PC-9 (cell line): Measurements from ENCODE around the gene FYN. TPM values are rescaled to one million over a fixed set of nuclear protein-coding genes. Genes with fewer than 3 reads are reported as not detected.
"Not testable (repeated sequence)": the region's sequence is repeated elsewhere in the genome, so short reads cannot be mapped to it uniquely, and the experiment has no call there.

ENCODE experiments used
- BruUV-seq: library from RNA; stranded (reverse); fragments of 400-500 nt; replicated peaks from 2 replicates; lab custom pipeline; 2021; lab: Mats Ljungman, UMichigan
- CTCF ChIA-PET: fragments of 300-600 bp; sonication (Branson Sonifier 250); formaldehyde crosslinking; loops from one replicate; lab custom pipeline; 2022; ENCODE audit warnings: antibody characterized with exemption; lab: Charles Lee
- POLR2A ChIA-PET: fragments of 300-600 bp; sonication (Branson Sonifier 250); formaldehyde crosslinking; loops from one replicate; lab custom pipeline; 2022; ENCODE audit warnings: antibody characterized with exemption; ENCODE audit not compliant: unreplicated experiment; lab: Charles Lee
- DNase-seq, 2 experiments: peaks; one replicate each; pipeline versions ENCODE4 v3.0.0 to v3.0.0-alpha.2; 2015 to 2022; ENCODE audit warnings: mixed read lengths in 1 of 2
- H2AFZ ChIP-seq: fragments of 200-600 bp; sonication (generic); 2 replicates; pipeline ENCODE4 v1.8.1; 2017; ENCODE audit warnings: antibody characterized with exemption
- H3F3A ChIP-seq: fragments of 200-600 bp; sonication (generic); 2 replicates; pipeline ENCODE4 v1.8.1; 2017; ENCODE audit warnings: antibody characterized with exemption, mild to moderate bottlenecking, low read depth; ENCODE audit not compliant: insufficient read depth
- H3K27ac ChIP-seq: fragments of 200-600 bp; sonication (generic); 2 replicates; pipeline ENCODE4 v1.6.1; 2016; ENCODE audit warnings: mixed run types
- H3K27me3 ChIP-seq: fragments of 200-600 bp; sonication (generic); 2 replicates; pipeline ENCODE4 v1.6.1; 2016; ENCODE audit warnings: low read depth, mixed run types; ENCODE audit not compliant: insufficient read depth
- H3K36me3 ChIP-seq: fragments of 200-600 bp; sonication (generic); 2 replicates; pipeline ENCODE4 v1.6.1; 2016; ENCODE audit warnings: low read depth, mixed run types
- H3K4me1 ChIP-seq: fragments of 200-600 bp; sonication (generic); replicated peaks from 2 replicates; pipeline ENCODE4 v1.6.1; 2016; ENCODE audit warnings: mixed run types; ENCODE audit not compliant: insufficient read depth
- H3K4me2 ChIP-seq: fragments of 200-600 bp; sonication (generic); 2 replicates; pipeline ENCODE4 v1.6.1; 2017; ENCODE audit warnings: mixed run types
- H3K4me3 ChIP-seq: fragments of 200-600 bp; sonication (generic); 2 replicates; pipeline ENCODE4 v1.6.1; 2016; ENCODE audit warnings: mixed run types
- H3K79me2 ChIP-seq: fragments of 200-600 bp; sonication (generic); 2 replicates; pipeline ENCODE4 v1.6.1; 2017; ENCODE audit warnings: low read depth, mixed run types
- H3K9me2 ChIP-seq: fragments of 200-600 bp; sonication (generic); 2 replicates; pipeline ENCODE4 v1.8.1; 2017; ENCODE audit warnings: mild to moderate bottlenecking; ENCODE audit not compliant: insufficient read depth
- H3K9me3 ChIP-seq: fragments of 200-600 bp; sonication (generic); 2 replicates; pipeline ENCODE4 v1.8.1; 2016; ENCODE audit warnings: low read depth; ENCODE audit not compliant: insufficient read depth
- H4K20me1 ChIP-seq: fragments of 200-600 bp; sonication (generic); 2 replicates; pipeline ENCODE4 v1.8.1; 2017; ENCODE audit not compliant: insufficient read depth
- CTCF ChIP-seq: fragments of 200-600 bp; sonication (generic); conservative IDR thresholded peaks from 2 replicates; pipeline ENCODE4 v1.6.1; 2017; ENCODE audit warnings: mixed run types, antibody characterized with exemption, mild to moderate bottlenecking, moderate library complexity
- EZH2 ChIP-seq: fragments of 200-600 bp; sonication (generic); IDR thresholded peaks from 2 replicates; pipeline ENCODE4 v1.8.0; 2017; ENCODE audit warnings: antibody characterized with exemption, low read depth
- intact Hi-C: fragments of 100-400 bp; cut with micrococcal nuclease; formaldehyde crosslinking; loops from one replicate; pipeline ENCODE4 v1.10.0; 2022; ENCODE audit not compliant: unreplicated experiment
- total RNA-seq: library from RNA; stranded (reverse); gene quantifications from 2 replicates; pipeline ENCODE4 v1.2.3, GENCODE V29; 2021

The FYN gene
- total RNA-seq, 1 experiment from 2014 or later = 53.3 TPM

DNA sequence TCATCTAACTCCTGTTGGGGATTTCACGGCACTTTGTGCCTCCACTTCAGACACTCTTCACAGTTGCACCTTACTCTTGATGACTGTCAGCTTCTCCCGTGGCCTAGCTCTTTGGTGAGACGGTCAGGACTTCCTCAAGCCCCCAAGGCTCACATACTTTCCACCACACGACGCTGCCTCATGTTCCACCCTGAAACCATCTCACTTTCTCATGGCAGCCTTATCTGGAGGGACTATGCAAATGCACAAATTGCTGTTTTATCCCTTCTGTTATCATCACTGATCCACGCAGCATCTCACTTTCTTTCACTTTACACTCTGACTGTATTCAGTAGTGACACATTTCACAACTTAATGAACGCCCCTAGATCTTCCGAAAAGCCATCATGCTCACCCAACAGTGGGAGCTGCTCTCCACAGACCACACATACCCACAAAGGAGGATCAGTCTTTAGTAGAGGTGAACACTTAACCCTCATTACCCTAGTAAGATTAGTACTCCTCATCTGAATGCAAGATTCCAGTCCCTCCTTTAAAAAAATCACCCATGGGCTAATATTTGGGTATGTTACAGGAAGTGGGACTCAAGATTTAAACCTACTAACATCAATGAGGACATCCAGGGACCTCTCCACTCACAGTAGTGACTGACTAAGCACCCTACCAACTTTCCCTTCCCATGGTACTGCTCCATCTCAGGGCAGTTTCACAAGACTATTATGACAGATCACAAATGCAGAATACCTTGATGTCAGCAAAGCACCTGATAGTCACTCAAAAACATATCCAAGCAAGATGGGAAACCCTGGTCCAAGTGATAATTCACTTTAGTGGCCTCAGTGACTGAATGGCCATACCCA is 35.4 kb downstream of the FYN start:
- no TSS peak for BruUV-seq
- no peaks in the 10 kb centered on the region for H3F3A ChIP-seq
- no peaks in the 10 kb centered on the region for H3K4me1 ChIP-seq
- no peak overlapping the region for H3K27ac ChIP-seq
- DNase-seq = no peak
- no peaks in the 10 kb centered on the region for H3K79me2 ChIP-seq
- H3K36me3 ChIP-seq = no peaks in the 10 kb centered on the region
- no peaks in the 10 kb centered on the region for H3K27me3 ChIP-seq
- H3K9me2 ChIP-seq = no peaks in the 10 kb centered on the region
- intact Hi-C loops = no loop called here
- H3K4me3 ChIP-seq = no peak overlapping the region
- 0 out of 2 replicates have a peak, but pooled peaks cover 3% of the 10 kb centered on the region for H4K20me1 ChIP-seq
- no peak for TF ChIP-seq CTCF
- TF ChIP-seq EZH2 = no peak
- ChIA-PET POLR2A (no interaction called here), CTCF (no interaction called here)
- H2AFZ ChIP-seq = no peak overlapping the region
- H3K9me3 ChIP-seq = no peaks in the 10 kb centered on the region
- no peak overlapping the region for H3K4me2 ChIP-seq

DNA sequence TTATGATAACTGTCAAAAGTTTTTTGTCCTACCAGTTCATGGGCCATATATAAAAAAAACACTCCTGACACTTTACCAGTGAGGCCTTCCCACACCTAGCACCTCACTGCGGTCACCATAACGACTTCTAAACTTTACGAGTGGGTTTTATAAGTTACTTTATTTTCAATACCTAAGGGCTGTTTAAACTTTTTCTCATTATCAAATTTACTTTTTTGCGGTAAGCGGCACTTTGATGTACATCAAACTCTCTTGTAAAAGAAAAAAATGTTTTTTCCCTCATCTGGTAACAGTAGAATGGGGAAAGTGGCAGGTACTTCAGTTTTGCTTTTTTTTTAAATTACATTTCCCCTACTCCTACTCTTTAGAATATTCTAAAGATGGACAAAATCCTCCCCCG is 36.2 kb downstream of the FYN start:
- H3K79me2 ChIP-seq = no peaks in the 10 kb centered on the region
- intact Hi-C loops = no loop called here
- H3K4me3 ChIP-seq = no peak overlapping the region
- no peaks in the 10 kb centered on the region for H3K9me3 ChIP-seq
- H3K9me2 ChIP-seq = no peaks in the 10 kb centered on the region
- no TSS peak for BruUV-seq
- no peaks in the 10 kb centered on the region for H3K4me1 ChIP-seq
- H4K20me1 ChIP-seq = 0 out of 2 replicates have a peak, but pooled peaks cover 3% of the 10 kb centered on the region
- no peak for DNase-seq
- no peak overlapping the region for H3K27ac ChIP-seq
- ChIA-PET CTCF (no interaction called here), POLR2A (no interaction called here)
- no peak overlapping the region for H3K4me2 ChIP-seq
- H3K27me3 ChIP-seq = no peaks in the 10 kb centered on the region
- no peaks in the 10 kb centered on the region for H3K36me3 ChIP-seq
- H2AFZ ChIP-seq = no peak overlapping the region
- H3F3A ChIP-seq = no peaks in the 10 kb centered on the region
- TF ChIP-seq CTCF (no peak), EZH2 (no peak)

DNA sequence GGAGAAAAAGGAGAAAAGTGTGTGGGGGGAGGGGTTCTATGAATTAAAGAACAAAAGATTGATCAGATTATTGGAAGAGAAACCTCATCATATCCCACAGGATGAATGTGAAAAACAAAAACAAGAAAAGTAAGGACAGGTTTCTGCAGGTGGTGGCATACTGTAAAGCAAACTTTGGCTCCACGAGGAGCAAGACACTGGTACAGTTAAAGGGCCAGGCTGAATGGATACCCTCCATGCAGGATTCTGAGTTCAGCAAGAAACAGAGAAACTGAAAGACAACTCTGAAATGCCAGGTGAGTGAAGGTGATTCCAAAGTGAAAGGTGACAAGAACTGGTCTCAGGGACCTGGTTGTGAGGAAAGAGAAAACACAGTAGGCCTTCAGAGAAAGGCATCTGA is 37.4 kb downstream of the FYN start:
- no peak overlapping the region for H2AFZ ChIP-seq
- no peaks in the 10 kb centered on the region for H3F3A ChIP-seq
- no TSS peak for BruUV-seq
- no peaks in the 10 kb centered on the region for H3K79me2 ChIP-seq
- H4K20me1 ChIP-seq = 0 out of 2 replicates have a peak, but pooled peaks cover 3% of the 10 kb centered on the region
- no peak for DNase-seq
- H3K9me2 ChIP-seq = no peaks in the 10 kb centered on the region
- H3K4me1 ChIP-seq = no peaks in the 10 kb centered on the region
- intact Hi-C loops = no loop called here
- no peak overlapping the region for H3K27ac ChIP-seq
- no peak overlapping the region for H3K4me2 ChIP-seq
- no peak overlapping the region for H3K4me3 ChIP-seq
- no peaks in the 10 kb centered on the region for H3K27me3 ChIP-seq
- no peaks in the 10 kb centered on the region for H3K36me3 ChIP-seq
- CTCF ChIA-PET = interaction anchor here (0.6 kb wide), 1 partner anchor 12 kb away, joined by 3 read pairs; no protein-coding TSS in a partner anchor
- POLR2A ChIA-PET = no interaction called here
- no peaks in the 10 kb centered on the region for H3K9me3 ChIP-seq
- no peak for TF ChIP-seq CTCF
- no peak for TF ChIP-seq EZH2

- intact Hi-C loops, H3K9me3 ChIP-seq, BruUV-seq, DNase-seq, H3K4me3 ChIP-seq, H2AFZ ChIP-seq, CTCF ChIA-PET, H3K27me3 ChIP-seq, H3F3A ChIP-seq, H4K20me1 ChIP-seq, POLR2A ChIA-PET, H3K36me3 ChIP-seq, H3K9me2 ChIP-seq, H3K79me2 ChIP-seq, H3K27ac ChIP-seq, H3K4me1 ChIP-seq, H3K4me2 ChIP-seq: not testable (repeated sequence)
These were observed 37.9 kb downstream of the FYN start for GRCh38 chr6:111835398-111835797.
